Measurements from ENCODE around the gene IGSF11.

DNA sequence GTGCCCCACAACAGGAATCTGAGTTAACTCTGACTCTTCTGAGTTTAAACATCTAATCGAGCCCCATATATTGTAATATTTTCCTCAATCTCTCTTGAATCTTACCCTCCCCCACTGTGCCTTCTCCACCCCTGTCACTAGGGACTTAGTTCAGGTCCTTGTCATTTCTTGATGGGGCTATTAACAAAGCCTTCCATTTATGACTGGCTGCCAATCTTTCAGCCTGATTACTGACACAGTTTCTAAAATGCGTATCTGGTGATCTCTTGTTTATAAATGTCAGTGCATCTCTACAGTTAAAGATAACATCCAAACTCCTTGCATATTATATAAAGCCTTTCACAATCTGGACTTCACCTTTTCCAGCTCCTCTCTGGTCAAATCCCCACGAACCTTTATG is 124.3 kb downstream of the IGSF11 start:
- TF ChIP-seq ZNF274 (IDR thresholded peaks at IDR 0.05; ENCODE audit: low read depth, low read length): no peak
- no peak for TF ChIP-seq YY1 (IDR thresholded peaks at IDR 0.05; ENCODE audit: insufficient read depth, insufficient read length)
